ENCODE results near the gene GARIN6.
"Not testable (repeated sequence)": the region's sequence is repeated elsewhere in the genome, so short reads cannot be mapped to it uniquely, and the experiment has no call there.

The GARIN6 gene

GRCh38 chr12:99647453-99647852 lies at the start of gene GARIN6:
GARIN6 (plus strand) TSS chr12:99647753; CDS start chr12:99648175, 422 bp downstream.
- no peak for DNase-seq (ENCODE audit: low read depth in 3 of 3)

- no peak for DNase-seq (ENCODE audit: low read depth in 3 of 3)
Measured at GRCh38 chr12:99598785-99599184, 48.8 kb upstream of the GARIN6 start.

- no peak for DNase-seq (ENCODE audit: low read depth in 3 of 3)
Measured at GRCh38 chr12:99600388-99600787, 47.2 kb upstream of the GARIN6 start.

- no peak for DNase-seq (ENCODE audit: low read depth in 3 of 3)
Measured at GRCh38 chr12:99609455-99610181, 37.9 kb upstream of the GARIN6 start.

GRCh38 chr12:99611117-99611516 lies 36.4 kb upstream of the GARIN6 start:
- no peak for DNase-seq (ENCODE audit: low read depth in 3 of 3)

- no peak for DNase-seq (ENCODE audit: low read depth in 3 of 3)
Measured at GRCh38 chr12:99611599-99611998, 36.0 kb upstream of the GARIN6 start.

GRCh38 chr12:99618657-99619056 lies 28.9 kb upstream of the GARIN6 start:
- DNase-seq (ENCODE audit: low read depth in 3 of 3): no peak

- DNase-seq (ENCODE audit: low read depth in 3 of 3): no peak
Measured at GRCh38 chr12:99619389-99620158, 28.0 kb upstream of the GARIN6 start.

GRCh38 chr12:99620159-99620479 lies 27.4 kb upstream of the GARIN6 start:
- no peak for DNase-seq (ENCODE audit: low read depth in 3 of 3)

- not testable (repeated sequence) for DNase-seq (ENCODE audit: low read depth in 3 of 3)
Measured at GRCh38 chr12:99624591-99624990, 23.0 kb upstream of the GARIN6 start.

- no peak for DNase-seq (ENCODE audit: low read depth in 3 of 3)
Measured at GRCh38 chr12:99627459-99627858, 20.1 kb upstream of the GARIN6 start.

- DNase-seq (ENCODE audit: low read depth in 3 of 3): no peak
Measured at GRCh38 chr12:99644629-99645028, 2.9 kb upstream of the GARIN6 start.

- DNase-seq (ENCODE audit: low read depth in 3 of 3): no peak
Measured at GRCh38 chr12:99648183-99648582, 630 bp downstream of the GARIN6 start.

- no peak for DNase-seq (ENCODE audit: low read depth in 3 of 3)
Measured at GRCh38 chr12:99649551-99649950, 2.0 kb downstream of the GARIN6 start.

- DNase-seq (ENCODE audit: low read depth in 3 of 3): no peak
Measured at GRCh38 chr12:99658671-99659349, 11.3 kb downstream of the GARIN6 start.

- no peak for DNase-seq (ENCODE audit: low read depth in 3 of 3)
Measured at GRCh38 chr12:99670635-99671034, 23.1 kb downstream of the GARIN6 start.

- DNase-seq (ENCODE audit: low read depth in 3 of 3): no peak
Measured at GRCh38 chr12:99680276-99680675, 32.7 kb downstream of the GARIN6 start.

- no peak for DNase-seq (ENCODE audit: low read depth in 3 of 3)
Measured at GRCh38 chr12:99686142-99686541, 38.6 kb downstream of the GARIN6 start.

GRCh38 chr12:99695050-99695449 lies 47.5 kb downstream of the GARIN6 start:
- DNase-seq (ENCODE audit: low read depth in 3 of 3): no peak

Measured in stimulated activated CD4-positive, alpha-beta T cell treated with anti-CD3 and anti-CD28 coated beads, TNF-alpha, amount 100 ng/mL, for 48 hours (primary cell).